Spleen (tissue), 11 donors: Measurements from ENCODE around the gene DENND4B. TPM values are rescaled to one million over a fixed set of nuclear protein-coding genes. Genes with fewer than 3 reads are reported as not detected.

ENCODE experiments used
- DNase-seq: peaks from one replicate; pipeline ENCODE4 v3.0.0-alpha.2; 2020
- H3K27ac ChIP-seq, 8 donors: fragments of 200-600 bp; sonication (generic) in 7 of 8; 1 replicate in 4 of 8; 2 replicates in 4 of 8; pipeline versions ENCODE4 v1.5.0 to v1.8.0; 2016 to 2021; ENCODE audit warnings: inconsistent platforms in 4 of 8, mild to moderate bottlenecking in 4 of 8, moderate library complexity in 1 of 8
- H3K27me3 ChIP-seq, 7 donors: fragments of 200-600 bp; sonication (generic) in 6 of 7; replicated peaks in 1 of 7; 1 replicate in 4 of 7; 2 replicates in 3 of 7; pipeline versions ENCODE4 v1.5.0 to v1.8.0; 2016 to 2021; ENCODE audit warnings: inconsistent platforms in 3 of 7, mild to moderate bottlenecking in 1 of 7
- H3K36me3 ChIP-seq, 6 donors: fragments of 200-600 bp; sonication (generic) in 5 of 6; 1 replicate in 4 of 6; 2 replicates in 2 of 6; pipeline versions ENCODE4 v1.5.0 to v1.8.0; 2016 to 2021; ENCODE audit warnings: inconsistent platforms in 2 of 6
- H3K4me1 ChIP-seq, 6 donors: fragments of 200-600 bp; sonication (generic) in 5 of 6; 1 replicate in 3 of 6; 2 replicates in 3 of 6; pipeline versions ENCODE4 v1.5.0 to v1.8.0; 2016 to 2021; ENCODE audit warnings: inconsistent platforms in 3 of 6
- H3K4me3 ChIP-seq, 8 donors: fragments of 200-600 bp; sonication (generic) in 7 of 8; 1 replicate in 4 of 8; 2 replicates in 4 of 8; pipeline versions ENCODE4 v1.5.0 to v1.8.0; 2016 to 2021; ENCODE audit warnings: inconsistent platforms in 4 of 8, mild to moderate bottlenecking in 4 of 8, moderate library complexity in 2 of 8
- H3K9me3 ChIP-seq, 8 donors: fragments of 200-600 bp; sonication (generic) in 7 of 8; 1 replicate in 4 of 8; 2 replicates in 4 of 8; pipeline versions ENCODE4 v1.5.0 to v1.8.0; 2016 to 2021; ENCODE audit warnings: inconsistent platforms in 4 of 8
- POLR2A ChIP-seq, 3 donors: fragments of 450-650 bp; IDR thresholded peaks; one replicate each; pipeline ENCODE4 v1.5.1; 2017; ENCODE audit warnings: antibody characterized with exemption in 3 of 3, mild to moderate bottlenecking in 1 of 3
- POLR2AphosphoS5 ChIP-seq, 3 donors: sonication (generic); formaldehyde crosslinking; IDR thresholded peaks; one replicate each; pipeline ENCODE4 v1.5.1; 2017; ENCODE audit warnings: antibody characterized with exemption in 3 of 3
- WGBS, 5 donors: extraction: QIAGEN DNeasy Blood & Tissue Kit in 3 of 5; methylation state at CpG; one replicate each; pipeline versions ENCODE4 v1.1.5 to v1.1.7; 2013 to 2018; 5-methylcytosine and 5-hydroxymethylcytosine counted together
- intact Hi-C: fragments of 100-400 bp; cut with DNase I; formaldehyde crosslinking; loops from one replicate; pipeline ENCODE4 v1.15.0; 2023; ENCODE audit warnings: low total_unique reads
- polyA plus RNA-seq, 3 donors: library from polyadenylated mRNA; stranded (reverse); fragments of 200-250 nt; gene quantifications; one replicate each; pipeline ENCODE4 v1.2.1, GENCODE V29; 2013
- total RNA-seq, 7 donors: library from RNA; depleted of rRNA in 3 of 7; stranded (reverse); fragments of >200 nt in 3 of 7; fragmentation: NEBNext Ultra II Directional in 4 of 7; extraction: Animal tissue kit (Norgen Biotek cat#: 25700) in 4 of 7; gene quantifications; one replicate each; pipeline versions ENCODE4 v1.1.0 to v1.2.1, GENCODE V29; 2016 to 2021
- TF ChIP-seq, protein P1 (sequence below), 11 experiments: fragments of 200-600 bp in 7 of 11; fragments of 450-650 bp in 4 of 11; sonication (generic) in 4 of 11; IDR thresholded peaks in 8 of 11; conservative IDR thresholded peaks in 3 of 11; 1 replicate in 7 of 11; 2 replicates in 4 of 11; pipeline versions ENCODE4 v1.4.0 to v1.8.0; 2016 to 2021; ENCODE audit warnings: antibody characterized with exemption in 11 of 11, inconsistent platforms in 4 of 11, mild to moderate bottlenecking in 1 of 11
- donor health status: healthy with polysubstance abuse.
- donor health status: DM: no; HTN: no; CAD: no; lungs with moderate emphysema.
- donor health status: DM: no; HTN: no; CAD: no.
- donor health status: Bipolar disorder and iron deficiency.
- donor health status: healthy.
- donor health status: DM: no; HTN: no; CAD: no.
- donor health status: DM: yes; HTN: yes; CAD: no.

Gene DENND4B
- total and polyA plus RNA-seq, 10 donors, result 47.7 to 211 (median 153) TPM

DNA sequence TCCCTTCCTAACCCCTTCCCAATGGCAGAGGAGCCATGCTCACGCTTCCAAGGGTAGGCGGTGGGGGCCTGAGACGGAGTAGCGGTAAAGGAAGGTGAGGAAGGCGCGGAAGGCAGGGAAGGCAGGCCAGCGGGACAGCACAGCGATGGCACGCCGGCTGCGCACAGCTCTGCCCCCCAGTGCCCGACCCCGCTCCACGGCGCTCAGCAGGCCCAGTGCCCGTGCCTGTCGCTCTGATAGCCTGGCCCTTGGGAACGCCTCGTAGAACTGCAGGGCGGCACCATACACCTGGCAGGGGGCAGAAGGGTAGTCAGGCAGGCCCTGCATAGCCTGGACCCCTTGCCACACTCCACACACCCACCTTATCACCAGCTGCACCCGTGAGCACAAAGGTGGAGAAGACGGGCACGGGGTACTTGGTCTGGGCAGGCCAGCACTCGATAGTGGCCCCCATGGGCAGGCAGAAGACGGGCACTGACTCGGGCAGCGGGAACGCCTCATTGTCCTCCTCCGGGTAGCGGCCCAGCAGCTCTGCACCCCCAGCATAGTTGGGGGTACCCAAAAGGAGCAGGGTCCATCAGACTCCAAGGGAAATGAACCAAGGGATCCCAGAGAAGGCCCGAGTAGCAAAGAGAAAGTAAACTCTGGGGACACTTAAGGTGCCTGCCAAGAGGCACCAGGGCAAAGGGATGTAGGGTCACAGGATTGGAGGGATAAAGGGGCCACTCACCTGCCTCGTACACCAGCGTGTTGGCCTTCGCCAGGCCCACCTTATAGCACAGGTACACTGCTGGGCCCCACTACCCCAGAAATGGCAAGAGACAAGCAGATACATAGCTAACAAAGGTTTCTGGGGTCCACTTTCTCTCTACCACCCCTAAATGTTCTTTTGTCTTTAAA lies 4.4 kb downstream of the DENND4B start:
- 93 to 96% (median 95%) methylated on average over 20 to 34 of the region's 34 CpGs for WGBS, 5 donors
- Histone ChIP-seq H3K4me3 (no peak overlapping the region), H3K9me3 (no peaks in the 10 kb centered on the region), H3K27ac (peak overlapping the region in 2 of 8 donors; percentile 100), H3K4me1 (peaks cover 13 to 58% (median 39%) of the 10 kb centered on the region in 6 donors), H3K36me3 (peaks cover 2 to 73% (median 66%) of the 10 kb centered on the region in 6 donors), H3K27me3 (no peaks in the 10 kb centered on the region)
- DNase-seq, result peak; percentile 75
- intact Hi-C loops, result no loop called here
- TF ChIP-seq, protein P1, sequence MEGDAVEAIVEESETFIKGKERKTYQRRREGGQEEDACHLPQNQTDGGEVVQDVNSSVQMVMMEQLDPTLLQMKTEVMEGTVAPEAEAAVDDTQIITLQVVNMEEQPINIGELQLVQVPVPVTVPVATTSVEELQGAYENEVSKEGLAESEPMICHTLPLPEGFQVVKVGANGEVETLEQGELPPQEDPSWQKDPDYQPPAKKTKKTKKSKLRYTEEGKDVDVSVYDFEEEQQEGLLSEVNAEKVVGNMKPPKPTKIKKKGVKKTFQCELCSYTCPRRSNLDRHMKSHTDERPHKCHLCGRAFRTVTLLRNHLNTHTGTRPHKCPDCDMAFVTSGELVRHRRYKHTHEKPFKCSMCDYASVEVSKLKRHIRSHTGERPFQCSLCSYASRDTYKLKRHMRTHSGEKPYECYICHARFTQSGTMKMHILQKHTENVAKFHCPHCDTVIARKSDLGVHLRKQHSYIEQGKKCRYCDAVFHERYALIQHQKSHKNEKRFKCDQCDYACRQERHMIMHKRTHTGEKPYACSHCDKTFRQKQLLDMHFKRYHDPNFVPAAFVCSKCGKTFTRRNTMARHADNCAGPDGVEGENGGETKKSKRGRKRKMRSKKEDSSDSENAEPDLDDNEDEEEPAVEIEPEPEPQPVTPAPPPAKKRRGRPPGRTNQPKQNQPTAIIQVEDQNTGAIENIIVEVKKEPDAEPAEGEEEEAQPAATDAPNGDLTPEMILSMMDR (IDR thresholded peaks at IDR 0.05 in 8 of 11, conservative IDR thresholded peaks at IDR 0.05 in 3 of 11), result no peak
- no peak for TF ChIP-seq POLR2A (IDR thresholded peaks at IDR 0.05)
- TF ChIP-seq POLR2AphosphoS5 (IDR thresholded peaks at IDR 0.05), result peak in 2 of 3 donors; percentile 41 to 60

DNA sequence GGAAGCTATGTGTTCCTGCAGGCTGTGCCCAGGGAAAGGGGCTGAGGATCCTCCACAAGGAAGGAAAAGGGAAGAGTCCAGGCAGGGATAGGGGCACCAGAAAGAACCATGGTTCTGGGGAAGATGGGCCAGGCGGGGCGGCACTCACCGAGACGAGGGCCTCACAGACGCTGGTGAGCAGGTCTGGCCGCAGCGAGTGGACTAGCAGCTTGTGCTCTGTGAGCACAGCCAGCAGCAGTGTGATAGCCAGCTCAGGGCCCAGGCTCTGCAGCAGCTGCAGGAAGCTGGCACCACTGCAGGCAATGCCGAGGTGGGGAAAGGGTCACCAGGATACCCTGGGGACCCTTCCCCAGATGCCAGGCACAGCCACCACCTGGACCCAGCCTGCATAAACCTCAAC lies 5.8 kb downstream of the DENND4B start:
- TF ChIP-seq POLR2AphosphoS5 (IDR thresholded peaks at IDR 0.05) (peak in 1 of 3 donors; percentile 61), POLR2A (IDR thresholded peaks at IDR 0.05) (no peak)
- TF ChIP-seq, protein P1 (IDR thresholded peaks at IDR 0.05 in 8 of 11, conservative IDR thresholded peaks at IDR 0.05 in 3 of 11), result no peak
- H3K27ac ChIP-seq, result peak overlapping the region in 1 of 8 donors; percentile 24
- peak; percentile 73 for DNase-seq
- H3K4me3 ChIP-seq, result no peak overlapping the region
- peaks cover 6 to 85% (median 79%) of the 10 kb centered on the region in 6 donors for H3K36me3 ChIP-seq
- intact Hi-C loops, result no loop called here
- no peaks in the 10 kb centered on the region for H3K9me3 ChIP-seq
- 93 to 99% (median 94%) methylated on average over 8 of the region's 8 CpGs for WGBS, 5 donors
- H3K4me1 ChIP-seq, result peaks cover 8 to 52% (median 33%) of the 10 kb centered on the region in 6 donors
- H3K27me3 ChIP-seq, result no peaks in the 10 kb centered on the region

DNA sequence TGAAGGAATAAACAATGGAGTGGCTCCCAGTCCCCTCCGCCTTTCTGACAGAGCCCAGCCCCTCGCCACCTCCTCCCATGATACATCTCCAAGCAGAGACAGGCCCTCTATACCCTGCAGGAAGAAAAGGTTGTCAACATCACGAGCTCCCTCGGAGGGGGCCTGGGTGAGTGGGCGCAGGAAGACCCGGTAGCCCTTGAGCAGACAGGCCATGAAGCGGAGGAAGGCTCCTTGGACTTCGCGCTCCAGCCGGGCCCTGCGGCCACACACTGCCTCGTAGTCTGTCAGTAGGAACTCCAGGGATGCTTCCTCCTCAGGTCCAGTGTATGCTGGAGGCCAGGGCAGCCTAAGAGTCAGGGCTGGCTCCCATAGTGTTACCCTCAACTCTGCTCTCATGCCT lies 7.0 kb downstream of the DENND4B start:
- 89 to 99% (median 96%) methylated on average over 12 of the region's 12 CpGs for WGBS, 5 donors

More for the DNA sequence above, 7.0 kb downstream of the DENND4B start:
- peaks cover 8 to 39% (median 24%) of the 10 kb centered on the region in 6 donors for H3K4me1 ChIP-seq
- peak; percentile 60 for DNase-seq
- intact Hi-C loops, result no loop called here
- no peaks in the 10 kb centered on the region for H3K9me3 ChIP-seq
- peaks cover 7 to 98% (median 92%) of the 10 kb centered on the region in 6 donors for H3K36me3 ChIP-seq
- no peaks in the 10 kb centered on the region for H3K27me3 ChIP-seq
- TF ChIP-seq, protein P1 (IDR thresholded peaks at IDR 0.05 in 8 of 11, conservative IDR thresholded peaks at IDR 0.05 in 3 of 11), result no peak
- TF ChIP-seq POLR2AphosphoS5 (IDR thresholded peaks at IDR 0.05), result peak in 1 of 3 donors; percentile 55
- no peak for TF ChIP-seq POLR2A (IDR thresholded peaks at IDR 0.05)
- H3K4me3 ChIP-seq, result no peak overlapping the region
- H3K27ac ChIP-seq, result no peak overlapping the region
